ENCODE data around the gene PIAS1.

The PIAS1 gene

GRCh38 chr15:68205954-68206539, 151.9 kb downstream of the PIAS1 start:
- 75% methylated on average over 8 of the region's 14 CpGs for WGBS
- Histone ChIP-seq H3K27me3 (ENCODE audit: control insufficient read depth in 1 of 2, insufficient read depth in 1 of 2, low read length in 2 of 2) (no peaks in the 10 kb centered on the region), H2BK12ac (ENCODE audit: low read length in 2 of 2) (no peak overlapping the region), H3K9me3 (ENCODE audit: control insufficient read depth, low read length) (no peaks in the 10 kb centered on the region), H2AK5ac (ENCODE audit: low read length, severe bottlenecking) (no peak overlapping the region), H2BK120ac (ENCODE audit: low read depth, low read length) (no peak overlapping the region), H2AFZ (ENCODE audit: low read depth, low read length) (no peak overlapping the region), H4K8ac (ENCODE audit: low read length) (peak overlapping the region; percentile 43), H2BK5ac (ENCODE audit: low read depth, low read length, poor library complexity, severe bottlenecking) (no peak overlapping the region), H3K27ac (ENCODE audit: low read length, poor library complexity, severe bottlenecking) (no peak overlapping the region), H3K79me1 (replicated peaks; ENCODE audit: low read length, poor library complexity, severe bottlenecking) (peaks cover 45% of the 10 kb centered on the region), H3K9ac (ENCODE audit: low read length) (no peak overlapping the region), H3K4me1 (ENCODE audit: control insufficient read depth, insufficient read depth, low read depth, low read length) (peaks cover 24% of the 10 kb centered on the region), H3K36me3 (ENCODE audit: control insufficient read depth in 1 of 2, insufficient read depth in 2 of 2, low read depth in 1 of 2, low read length in 2 of 2) (peaks cover 0 to 35% of the 10 kb centered on the region in 2 experiments), H3K18ac (ENCODE audit: low read depth in 1 of 2, low read length in 2 of 2) (no peak overlapping the region), H3K4ac (ENCODE audit: low read depth in 1 of 2, low read length in 2 of 2) (no peak overlapping the region), H2BK15ac (ENCODE audit: low read depth, poor library complexity, severe bottlenecking) (peak overlapping the region; percentile 15), H3K4me2 (ENCODE audit: low read length, poor library complexity, severe bottlenecking) (no peak overlapping the region), H3K14ac (ENCODE audit: low read length in 2 of 2) (no peak overlapping the region), H3K23ac (ENCODE audit: low read length in 2 of 2) (no peak overlapping the region), H4K91ac (ENCODE audit: low read length) (peak overlapping the region; percentile 47), H3K4me3 (ENCODE audit: insufficient read depth in 1 of 2, low read depth in 1 of 2, low read length in 2 of 2) (no peak overlapping the region)
- no peak for DNase-seq

- no peak overlapping the region for H2BK120ac ChIP-seq (ENCODE audit: low read depth, low read length)
- no peak for DNase-seq
- H3K18ac ChIP-seq (ENCODE audit: low read depth in 1 of 2, low read length in 2 of 2): no peak overlapping the region
- 91% methylated on average over 9 of the region's 12 CpGs for WGBS
- H2BK5ac ChIP-seq (ENCODE audit: low read depth, low read length, poor library complexity, severe bottlenecking): no peak overlapping the region
- no peak overlapping the region for H3K27ac ChIP-seq (ENCODE audit: low read length, poor library complexity, severe bottlenecking)
- H3K4ac ChIP-seq (ENCODE audit: low read depth in 1 of 2, low read length in 2 of 2): no peak overlapping the region
- peaks cover 48% of the 10 kb centered on the region for H3K79me1 ChIP-seq (replicated peaks; ENCODE audit: low read length, poor library complexity, severe bottlenecking)
- no peak overlapping the region for H2AFZ ChIP-seq (ENCODE audit: low read depth, low read length)
- H3K14ac ChIP-seq (ENCODE audit: low read length in 2 of 2): no peak overlapping the region
- H3K23ac ChIP-seq (ENCODE audit: low read length in 2 of 2): no peak overlapping the region
- H3K27me3 ChIP-seq (ENCODE audit: control insufficient read depth in 1 of 2, insufficient read depth in 1 of 2, low read length in 2 of 2): no peaks in the 10 kb centered on the region
- no peak overlapping the region for H3K4me2 ChIP-seq (ENCODE audit: low read length, poor library complexity, severe bottlenecking)
- H2BK12ac ChIP-seq (ENCODE audit: low read length in 2 of 2): no peak overlapping the region
- peaks cover 20% of the 10 kb centered on the region for H3K4me1 ChIP-seq (ENCODE audit: control insufficient read depth, insufficient read depth, low read depth, low read length)
- H2BK15ac ChIP-seq (ENCODE audit: low read depth, poor library complexity, severe bottlenecking): no peak overlapping the region
- no peaks in the 10 kb centered on the region for H3K9me3 ChIP-seq (ENCODE audit: control insufficient read depth, low read length)
- H4K91ac ChIP-seq (ENCODE audit: low read length): no peak overlapping the region
- H3K9ac ChIP-seq (ENCODE audit: low read length): no peak overlapping the region
- no peak overlapping the region for H2AK5ac ChIP-seq (ENCODE audit: low read length, severe bottlenecking)
- peak overlapping the region; percentile 22 for H4K8ac ChIP-seq (ENCODE audit: low read length)
- H3K4me3 ChIP-seq (ENCODE audit: insufficient read depth in 1 of 2, low read depth in 1 of 2, low read length in 2 of 2): no peak overlapping the region
- H3K36me3 ChIP-seq (ENCODE audit: control insufficient read depth in 1 of 2, insufficient read depth in 2 of 2, low read depth in 1 of 2, low read length in 2 of 2): peaks cover 0 to 42% of the 10 kb centered on the region in 2 experiments
Observed at GRCh38 chr15:68206711-68207151, 152.6 kb downstream of the PIAS1 start.

- no peak overlapping the region for H3K18ac ChIP-seq (ENCODE audit: low read depth in 1 of 2, low read length in 2 of 2)
- peak overlapping the region in 1 of 2 experiments; percentile 71 for H3K14ac ChIP-seq (ENCODE audit: low read length in 2 of 2)
- no peak for DNase-seq
- no peak overlapping the region for H2AFZ ChIP-seq (ENCODE audit: low read depth, low read length)
- H3K9ac ChIP-seq (ENCODE audit: low read length): no peak overlapping the region
- H3K4me1 ChIP-seq (ENCODE audit: control insufficient read depth, insufficient read depth, low read depth, low read length): peaks cover 20% of the 10 kb centered on the region
- peaks cover 51% of the 10 kb centered on the region for H3K79me1 ChIP-seq (replicated peaks; ENCODE audit: low read length, poor library complexity, severe bottlenecking)
- no peak overlapping the region for H3K23ac ChIP-seq (ENCODE audit: low read length in 2 of 2)
- no peak overlapping the region for H3K4me2 ChIP-seq (ENCODE audit: low read length, poor library complexity, severe bottlenecking)
- no peak overlapping the region for H2BK5ac ChIP-seq (ENCODE audit: low read depth, low read length, poor library complexity, severe bottlenecking)
- no peaks in the 10 kb centered on the region for H3K27me3 ChIP-seq (ENCODE audit: control insufficient read depth in 1 of 2, insufficient read depth in 1 of 2, low read length in 2 of 2)
- no peak overlapping the region for H2BK12ac ChIP-seq (ENCODE audit: low read length in 2 of 2)
- no peak overlapping the region for H2BK120ac ChIP-seq (ENCODE audit: low read depth, low read length)
- H3K36me3 ChIP-seq (ENCODE audit: control insufficient read depth in 1 of 2, insufficient read depth in 2 of 2, low read depth in 1 of 2, low read length in 2 of 2): peaks cover 0 to 45% of the 10 kb centered on the region in 2 experiments
- H2BK15ac ChIP-seq (ENCODE audit: low read depth, poor library complexity, severe bottlenecking): no peak overlapping the region
- no peaks in the 10 kb centered on the region for H3K9me3 ChIP-seq (ENCODE audit: control insufficient read depth, low read length)
- 90% methylated on average over 12 of the region's 12 CpGs for WGBS
- H2AK5ac ChIP-seq (ENCODE audit: low read length, severe bottlenecking): no peak overlapping the region
- H3K27ac ChIP-seq (ENCODE audit: low read length, poor library complexity, severe bottlenecking): no peak overlapping the region
- H3K4ac ChIP-seq (ENCODE audit: low read depth in 1 of 2, low read length in 2 of 2): no peak overlapping the region
- H4K91ac ChIP-seq (ENCODE audit: low read length): no peak overlapping the region
- no peak overlapping the region for H3K4me3 ChIP-seq (ENCODE audit: insufficient read depth in 1 of 2, low read depth in 1 of 2, low read length in 2 of 2)
- H4K8ac ChIP-seq (ENCODE audit: low read length): no peak overlapping the region
Observed at GRCh38 chr15:68207176-68207935, 153.2 kb downstream of the PIAS1 start.

GRCh38 chr15:68208136-68208535, 154.0 kb downstream of the PIAS1 start:
- peaks cover 51% of the 10 kb centered on the region for H3K79me1 ChIP-seq (replicated peaks; ENCODE audit: low read length, poor library complexity, severe bottlenecking)
- no peak for DNase-seq
- no peaks in the 10 kb centered on the region for H3K27me3 ChIP-seq (ENCODE audit: control insufficient read depth in 1 of 2, insufficient read depth in 1 of 2, low read length in 2 of 2)
- H2AK5ac ChIP-seq (ENCODE audit: low read length, severe bottlenecking): no peak overlapping the region
- H3K27ac ChIP-seq (ENCODE audit: low read length, poor library complexity, severe bottlenecking): no peak overlapping the region
- H2BK15ac ChIP-seq (ENCODE audit: low read depth, poor library complexity, severe bottlenecking): no peak overlapping the region
- no peak overlapping the region for H2AFZ ChIP-seq (ENCODE audit: low read depth, low read length)
- H3K4me1 ChIP-seq (ENCODE audit: control insufficient read depth, insufficient read depth, low read depth, low read length): peaks cover 20% of the 10 kb centered on the region
- H3K23ac ChIP-seq (ENCODE audit: low read length in 2 of 2): no peak overlapping the region
- H3K14ac ChIP-seq (ENCODE audit: low read length in 2 of 2): no peak overlapping the region
- no peak overlapping the region for H3K18ac ChIP-seq (ENCODE audit: low read depth in 1 of 2, low read length in 2 of 2)
- no peak overlapping the region for H3K4me2 ChIP-seq (ENCODE audit: low read length, poor library complexity, severe bottlenecking)
- H3K36me3 ChIP-seq (ENCODE audit: control insufficient read depth in 1 of 2, insufficient read depth in 2 of 2, low read depth in 1 of 2, low read length in 2 of 2): peaks cover 0 to 45% of the 10 kb centered on the region in 2 experiments
- no peak overlapping the region for H3K9ac ChIP-seq (ENCODE audit: low read length)
- H2BK5ac ChIP-seq (ENCODE audit: low read depth, low read length, poor library complexity, severe bottlenecking): no peak overlapping the region
- H4K8ac ChIP-seq (ENCODE audit: low read length): no peak overlapping the region
- WGBS: 98% methylated on average over 16 of the region's 16 CpGs
- no peaks in the 10 kb centered on the region for H3K9me3 ChIP-seq (ENCODE audit: control insufficient read depth, low read length)
- no peak overlapping the region for H2BK120ac ChIP-seq (ENCODE audit: low read depth, low read length)
- no peak overlapping the region for H3K4me3 ChIP-seq (ENCODE audit: insufficient read depth in 1 of 2, low read depth in 1 of 2, low read length in 2 of 2)
- H3K4ac ChIP-seq (ENCODE audit: low read depth in 1 of 2, low read length in 2 of 2): no peak overlapping the region
- H4K91ac ChIP-seq (ENCODE audit: low read length): no peak overlapping the region
- H2BK12ac ChIP-seq (ENCODE audit: low read length in 2 of 2): no peak overlapping the region

All from mesenchymal stem cell (in vitro differentiated cells and primary cell).